ENCODE results near the gene CHRNA4.
"Not testable (repeated sequence)": the region's sequence is repeated elsewhere in the genome, so short reads cannot be mapped to it uniquely, and the experiment has no call there.

The CHRNA4 gene

GRCh38 chr20:63397946-63398450 is 36.8 kb upstream of the CHRNA4 start:
- no peak for DNase-seq (ENCODE audit: low read depth in 2 of 2)

- DNase-seq (ENCODE audit: low read depth in 2 of 2): no peak
These were observed 36.1 kb upstream of the CHRNA4 start for GRCh38 chr20:63397155-63397843.

GRCh38 chr20:63396300-63396699 is 35.2 kb upstream of the CHRNA4 start:
- DNase-seq (ENCODE audit: low read depth in 2 of 2): no peak

- DNase-seq (ENCODE audit: low read depth in 2 of 2): no peak
These were observed 34.6 kb upstream of the CHRNA4 start for GRCh38 chr20:63395723-63396122.

GRCh38 chr20:63394920-63395455 is 33.8 kb upstream of the CHRNA4 start:
- no peak for DNase-seq (ENCODE audit: low read depth in 2 of 2)

- no peak for DNase-seq (ENCODE audit: low read depth in 2 of 2)
These were observed 33.1 kb upstream of the CHRNA4 start for GRCh38 chr20:63394069-63394919.

GRCh38 chr20:63393566-63393965 is 32.4 kb upstream of the CHRNA4 start:
- no peak for DNase-seq (ENCODE audit: low read depth in 2 of 2)

GRCh38 chr20:63392465-63393365 is 31.6 kb upstream of the CHRNA4 start:
- DNase-seq (ENCODE audit: low read depth in 2 of 2): no peak

- DNase-seq (ENCODE audit: low read depth in 2 of 2): no peak
These were observed 26.8 kb upstream of the CHRNA4 start for GRCh38 chr20:63387917-63388316.

GRCh38 chr20:63387393-63387792 is 26.2 kb upstream of the CHRNA4 start:
- DNase-seq (ENCODE audit: low read depth in 2 of 2): no peak

- no peak for DNase-seq (ENCODE audit: low read depth in 2 of 2)
These were observed 25.3 kb upstream of the CHRNA4 start for GRCh38 chr20:63386491-63386890.

GRCh38 chr20:63385819-63386218 is 24.7 kb upstream of the CHRNA4 start:
- DNase-seq (ENCODE audit: low read depth in 2 of 2): no peak

- no peak for DNase-seq (ENCODE audit: low read depth in 2 of 2)
These were observed 23.2 kb upstream of the CHRNA4 start for GRCh38 chr20:63384336-63384735.

- no peak for DNase-seq (ENCODE audit: low read depth in 2 of 2)
These were observed 22.4 kb upstream of the CHRNA4 start for GRCh38 chr20:63383556-63383955.

GRCh38 chr20:63382551-63383300 is 21.6 kb upstream of the CHRNA4 start:
- no peak for DNase-seq (ENCODE audit: low read depth in 2 of 2)

GRCh38 chr20:63381781-63382431 is 20.8 kb upstream of the CHRNA4 start:
- DNase-seq (ENCODE audit: low read depth in 2 of 2): peak; percentile 3 to 6

- DNase-seq (ENCODE audit: low read depth in 2 of 2): no peak
These were observed 19.3 kb upstream of the CHRNA4 start for GRCh38 chr20:63380346-63380870.

GRCh38 chr20:63379872-63380271 is 18.7 kb upstream of the CHRNA4 start:
- not testable (repeated sequence) for DNase-seq (ENCODE audit: low read depth in 2 of 2)

- no peak for DNase-seq (ENCODE audit: low read depth in 2 of 2)
These were observed 18.1 kb upstream of the CHRNA4 start for GRCh38 chr20:63379296-63379695.

GRCh38 chr20:63378626-63379025 is 17.5 kb upstream of the CHRNA4 start:
- DNase-seq (ENCODE audit: low read depth in 2 of 2): no peak

Measured in stimulated activated CD8-positive, alpha-beta memory T cell treated with anti-CD3 and anti-CD28 coated beads, Interleukin-15, amount 100 ng/mL, for 48 hours (primary cell).